NB4 (cell line): ENCODE data around the gene SPRED1.

Experiments used
- DNase-seq: peaks from one replicate; pipeline ENCODE4 v3.0.0; 2010; ENCODE audit warnings: low read depth
- H3K4me3 ChIP-seq: one replicate; pipeline ENCODE4 v1.5.1; 2011; ENCODE audit warnings: mild to moderate bottlenecking, low read depth, low read length, moderate library complexity
- CTCF ChIP-seq: IDR thresholded peaks from one replicate; pipeline ENCODE4 v1.5.1; 2012; ENCODE audit warnings: low read depth, low read length
- MYC ChIP-seq: IDR thresholded peaks from 2 replicates; pipeline ENCODE4 v1.6.1; 2011; ENCODE audit warnings: low read depth, low read length
- POLR2A ChIP-seq: IDR thresholded peaks from 2 replicates; pipeline ENCODE4 v1.6.1; 2011; ENCODE audit warnings: mild to moderate bottlenecking; ENCODE audit not compliant: insufficient read length; ENCODE audit errors: extremely low read depth
- TF ChIP-seq, protein P1 (sequence below): IDR thresholded peaks from 2 replicates; pipeline ENCODE4 v1.6.1; 2011; ENCODE audit warnings: low read depth, low read length

The SPRED1 gene

DNA sequence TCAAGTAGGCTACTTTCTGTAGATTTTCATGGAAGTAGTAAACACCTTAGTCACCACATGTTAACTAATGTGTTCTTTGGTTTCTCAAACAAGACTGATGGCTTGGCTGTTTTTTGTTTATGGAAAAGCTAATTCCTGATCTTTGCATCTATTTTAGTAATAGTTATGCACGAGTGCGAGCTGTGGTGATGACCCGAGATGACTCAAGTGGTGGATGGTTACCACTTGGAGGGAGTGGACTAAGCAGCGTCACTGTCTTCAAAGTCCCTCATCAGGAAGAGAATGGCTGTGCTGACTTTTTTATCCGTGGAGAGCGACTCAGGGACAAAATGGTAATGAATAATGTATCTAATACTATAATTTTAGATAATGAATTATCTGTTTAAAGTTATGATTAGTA is 46.6 kb downstream of the SPRED1 start:
- TF ChIP-seq CTCF = no peak
- TF ChIP-seq, protein P1, sequence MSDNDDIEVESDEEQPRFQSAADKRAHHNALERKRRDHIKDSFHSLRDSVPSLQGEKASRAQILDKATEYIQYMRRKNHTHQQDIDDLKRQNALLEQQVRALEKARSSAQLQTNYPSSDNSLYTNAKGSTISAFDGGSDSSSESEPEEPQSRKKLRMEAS = no peak
- TF ChIP-seq POLR2A = no peak
- no peak for TF ChIP-seq MYC
- DNase-seq = no peak
- H3K4me3 ChIP-seq = no peak overlapping the region

DNA sequence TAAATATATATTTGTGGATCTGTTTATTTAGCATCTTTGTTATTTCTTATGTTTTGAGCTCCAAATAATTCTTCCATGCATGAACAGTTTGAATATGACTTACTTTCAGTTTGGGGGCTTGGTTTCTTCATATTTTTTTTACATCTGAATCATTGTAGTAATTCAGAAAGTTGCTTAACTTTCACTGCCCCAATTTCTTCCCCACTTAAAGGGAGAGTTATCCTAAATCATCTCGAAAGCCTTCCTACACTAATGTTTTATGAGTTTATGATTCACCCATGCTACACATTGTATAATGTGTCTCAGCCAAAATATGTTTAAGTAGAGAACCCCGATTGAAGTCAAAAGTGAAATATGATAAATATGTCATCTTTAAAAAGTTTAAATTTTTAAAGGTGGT is 47.8 kb downstream of the SPRED1 start:
- DNase-seq = peak; percentile 8
- H3K4me3 ChIP-seq = no peak overlapping the region
- TF ChIP-seq POLR2A (no peak), CTCF (no peak), MYC (no peak)
- TF ChIP-seq, protein P1 = no peak

DNA sequence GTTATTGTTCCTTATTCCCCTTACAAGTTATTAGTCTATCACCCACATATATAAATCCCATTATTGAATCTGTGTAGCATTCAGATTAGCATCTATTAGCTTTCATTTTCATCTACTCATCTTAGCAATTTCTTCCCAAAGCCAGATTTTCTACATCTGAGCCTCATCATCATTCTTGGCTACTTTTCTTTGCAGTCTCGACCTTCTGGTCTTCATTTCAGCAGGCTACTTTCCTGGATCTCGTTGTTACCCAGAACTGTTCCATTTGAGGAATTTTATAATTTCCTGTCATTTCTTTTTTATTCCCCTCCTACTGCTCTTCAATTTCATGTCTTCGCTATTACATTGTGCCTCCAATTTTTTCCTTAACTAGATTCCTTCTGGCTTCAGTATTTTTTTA is 51.8 kb downstream of the SPRED1 start:
- H3K4me3 ChIP-seq = no peak overlapping the region
- DNase-seq = no peak
- TF ChIP-seq, protein P1 = no peak
- TF ChIP-seq MYC = no peak
- no peak for TF ChIP-seq POLR2A
- TF ChIP-seq CTCF = no peak

DNA sequence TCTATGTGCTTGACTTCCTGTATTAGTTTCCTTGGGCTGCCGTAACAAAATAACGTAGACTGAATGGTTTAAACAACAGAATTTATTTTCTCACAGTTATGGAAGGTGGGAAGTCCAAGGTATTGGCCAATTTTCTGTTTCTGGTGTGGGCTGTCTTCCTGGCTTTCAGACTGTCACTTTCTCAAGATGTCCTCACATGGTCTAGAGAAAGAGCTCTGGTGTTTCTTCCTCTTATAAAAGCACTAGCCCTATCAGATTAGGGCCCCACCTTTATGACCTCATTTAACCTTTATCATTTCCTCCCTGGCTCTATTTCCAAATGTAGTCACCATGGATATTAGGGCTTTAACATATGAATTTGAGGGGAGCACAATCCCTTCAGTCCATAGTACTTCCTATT is 54.6 kb downstream of the SPRED1 start:
- peak; percentile 19 for DNase-seq
- TF ChIP-seq POLR2A (no peak), MYC (no peak)
- TF ChIP-seq, protein P1 = no peak
- no peak overlapping the region for H3K4me3 ChIP-seq

DNA sequence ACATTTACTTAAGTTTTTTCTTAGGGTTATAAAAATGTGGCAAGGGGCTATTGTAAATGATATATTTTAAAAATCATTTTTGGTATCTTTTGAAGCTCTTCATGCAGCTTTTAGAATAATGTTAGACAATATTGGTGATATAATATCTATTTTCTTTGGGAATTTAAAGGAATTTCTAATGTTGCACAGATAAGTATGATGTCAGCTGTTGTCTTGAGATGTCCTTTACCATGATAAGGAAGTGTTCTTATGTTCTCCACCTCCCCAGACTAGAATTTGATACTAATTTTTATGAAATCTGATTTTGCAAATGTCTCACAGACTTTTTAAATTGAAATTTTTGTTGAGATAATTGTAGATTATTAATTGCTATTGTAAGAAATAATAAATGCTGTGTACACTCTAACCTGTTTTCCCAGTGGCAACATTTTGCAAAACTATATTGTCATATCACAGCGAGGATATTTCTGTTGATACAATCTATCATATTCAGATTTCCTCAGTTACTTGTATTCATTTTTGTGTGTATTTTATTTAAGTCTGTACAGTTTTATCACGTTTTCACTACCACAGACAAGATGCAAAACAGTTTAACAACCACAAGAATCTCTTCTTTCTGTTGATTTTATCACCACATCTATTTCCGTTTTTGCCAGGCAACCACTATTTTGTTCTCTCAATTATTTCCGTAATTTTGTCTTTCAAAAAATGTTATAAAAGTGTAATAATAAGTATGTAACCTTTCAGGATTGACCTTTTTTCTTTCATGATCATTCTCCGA is 55.4 kb downstream of the SPRED1 start:
- DNase-seq = no peak
- H3K4me3 ChIP-seq = no peak overlapping the region
- TF ChIP-seq, protein P1 = no peak
- TF ChIP-seq MYC (no peak), POLR2A (no peak), CTCF (no peak)

- TF ChIP-seq POLR2A (no peak), MYC (no peak), CTCF (no peak)
- TF ChIP-seq, protein P1 = no peak
- no peak for DNase-seq
- no peak overlapping the region for H3K4me3 ChIP-seq
Measured at GRCh38 chr15:38308797-38309196, 56.2 kb downstream of the SPRED1 start.
